ENCODE measurements around the gene CYP2R1. TPM values are rescaled to one million over a fixed set of nuclear protein-coding genes. Genes with fewer than 3 reads are reported as not detected.

The CYP2R1 gene
- total and polyA plus RNA-seq, 2 donors (not counting 3 experiments of a cell fraction or from before 2014, with no cell fraction given), result 5.8 to 8.0 TPM

GRCh38 chr11:14858404-14858803, 33.6 kb downstream of the CYP2R1 start:
- Histone ChIP-seq H3K79me2 (ENCODE audit: control insufficient read depth, insufficient read depth, low read length) (no peaks in the 10 kb centered on the region), H3K9ac (replicated peaks; ENCODE audit: extremely low read depth, insufficient read depth, low read length) (no peak overlapping the region), H3K4me2 (ENCODE audit: insufficient read depth, low read length) (no peak overlapping the region), H3K27ac (ENCODE audit: insufficient read depth, low read depth, low read length) (no peak overlapping the region), H3K36me3 (ENCODE audit: control insufficient read depth in 2 of 2, extremely low read depth in 1 of 2, insufficient read depth in 2 of 2, low read length in 2 of 2) (no peaks in the 10 kb centered on the region), H2AFZ (ENCODE audit: low read depth, low read length) (no peak overlapping the region), H3K4me1 (ENCODE audit: control insufficient read depth, extremely low read depth, insufficient read depth, low read length) (no peaks in the 10 kb centered on the region), H3K27me3 (ENCODE audit: control insufficient read depth in 2 of 2, insufficient read depth in 2 of 2, low read length in 2 of 2) (no peaks in the 10 kb centered on the region), H3K9me1 (replicated peaks; ENCODE audit: control insufficient read depth, extremely low read depth, insufficient read depth, low read length) (no peaks in the 10 kb centered on the region), H3K4me3 (replicated peaks in 1 of 3; ENCODE audit: insufficient read depth in 1 of 3, low read depth in 1 of 3, low read length in 3 of 3) (no peak overlapping the region), H4K20me1 (replicated peaks; ENCODE audit: control insufficient read depth, extremely low read depth, insufficient read depth, low read length) (no peaks in the 10 kb centered on the region), H3K9me3 (replicated peaks; ENCODE audit: control insufficient read depth, insufficient read depth, low read length) (no peaks in the 10 kb centered on the region)
- intact Hi-C loops (cut with micrococcal nuclease) (no loop called here), dilution Hi-C loops (cut with MboI; ENCODE audit: extremely low pct_ligation_motif_present, low sequenced_read_pairs) (no loop called here)
- BruUV-seq (replicated peaks), result no TSS peak
- ChIA-PET CTCF (interaction anchor here (1.4 to 3.2 kb wide), 3 partner anchors 46 to 69 kb away, joined by 6 to 14 read pairs (median 8); no protein-coding TSS in a partner anchor), POLR2A (no interaction called here)
- TF ChIP-seq FOS (IDR thresholded peaks at IDR 0.05; ENCODE audit: borderline replicate concordance, insufficient read depth, low read length) (no peak), POLR2AphosphoS5 (IDR thresholded peaks at IDR 0.05; ENCODE audit: insufficient read depth, low read depth, low read length) (no peak), POLR2A (IDR thresholded peaks at IDR 0.05; ENCODE audit: low read depth, low read length) (no peak), JUN (IDR thresholded peaks at IDR 0.05; ENCODE audit: borderline replicate concordance, insufficient read depth, insufficient read length, low read depth) (no peak), MYC (IDR thresholded peaks at IDR 0.05; ENCODE audit: low read depth, low read length) (no peak), GATA2 (IDR thresholded peaks at IDR 0.05; ENCODE audit: insufficient read depth, insufficient read length, low read depth, low read length) (no peak), EZH2 (IDR thresholded peaks at IDR 0.05; ENCODE audit: borderline replicate concordance, low read depth, low read length, severe bottlenecking) (no peak)
- TF ChIP-seq, protein P1, sequence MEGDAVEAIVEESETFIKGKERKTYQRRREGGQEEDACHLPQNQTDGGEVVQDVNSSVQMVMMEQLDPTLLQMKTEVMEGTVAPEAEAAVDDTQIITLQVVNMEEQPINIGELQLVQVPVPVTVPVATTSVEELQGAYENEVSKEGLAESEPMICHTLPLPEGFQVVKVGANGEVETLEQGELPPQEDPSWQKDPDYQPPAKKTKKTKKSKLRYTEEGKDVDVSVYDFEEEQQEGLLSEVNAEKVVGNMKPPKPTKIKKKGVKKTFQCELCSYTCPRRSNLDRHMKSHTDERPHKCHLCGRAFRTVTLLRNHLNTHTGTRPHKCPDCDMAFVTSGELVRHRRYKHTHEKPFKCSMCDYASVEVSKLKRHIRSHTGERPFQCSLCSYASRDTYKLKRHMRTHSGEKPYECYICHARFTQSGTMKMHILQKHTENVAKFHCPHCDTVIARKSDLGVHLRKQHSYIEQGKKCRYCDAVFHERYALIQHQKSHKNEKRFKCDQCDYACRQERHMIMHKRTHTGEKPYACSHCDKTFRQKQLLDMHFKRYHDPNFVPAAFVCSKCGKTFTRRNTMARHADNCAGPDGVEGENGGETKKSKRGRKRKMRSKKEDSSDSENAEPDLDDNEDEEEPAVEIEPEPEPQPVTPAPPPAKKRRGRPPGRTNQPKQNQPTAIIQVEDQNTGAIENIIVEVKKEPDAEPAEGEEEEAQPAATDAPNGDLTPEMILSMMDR (IDR thresholded peaks at IDR 0.05; ENCODE audit: extremely low read depth in 1 of 2, insufficient read depth in 1 of 2, low read depth in 1 of 2, low read length in 2 of 2), result no peak
- TF ChIP-seq, protein P2, sequence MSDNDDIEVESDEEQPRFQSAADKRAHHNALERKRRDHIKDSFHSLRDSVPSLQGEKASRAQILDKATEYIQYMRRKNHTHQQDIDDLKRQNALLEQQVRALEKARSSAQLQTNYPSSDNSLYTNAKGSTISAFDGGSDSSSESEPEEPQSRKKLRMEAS (IDR thresholded peaks at IDR 0.05; ENCODE audit: insufficient read depth, insufficient read length), result no peak
- FAIRE-seq, result no peak
- no peak for DNase-seq (ENCODE audit: low read depth, low spot score)
